DOHH2 (cell line): ENCODE data around the gene RPS27L.

ENCODE experiments used
- H3F3A ChIP-seq: fragments of 200-600 bp; sonication (generic), shearing (Covaris generic); 2 replicates; pipeline ENCODE4 v1.6.0; 2016; ENCODE audit warnings: antibody characterized with exemption, mild to moderate bottlenecking; ENCODE audit not compliant: control insufficient read depth, insufficient read depth
- H3K27ac ChIP-seq: fragments of 200-600 bp; sonication (generic); 2 replicates; pipeline ENCODE4 v1.5.1; 2014; ENCODE audit warnings: low read depth, mild to moderate bottlenecking, low read length, moderate library complexity
- H3K27me3 ChIP-seq: fragments of 200-600 bp; sonication (generic); 2 replicates; pipeline ENCODE4 v1.6.1; 2014; ENCODE audit warnings: mild to moderate bottlenecking, low read length, mixed read lengths; ENCODE audit not compliant: control insufficient read depth
- H3K36me3 ChIP-seq: fragments of 200-600 bp; sonication (generic); 2 replicates; pipeline ENCODE4 v1.6.1; 2014; ENCODE audit warnings: mild to moderate bottlenecking, low read length, moderate library complexity, mixed read lengths; ENCODE audit not compliant: control insufficient read depth
- H3K4me1 ChIP-seq: fragments of 200-600 bp; sonication (generic); 2 replicates; pipeline ENCODE4 v1.6.1; 2014; ENCODE audit warnings: mild to moderate bottlenecking, low read length, mixed read lengths; ENCODE audit not compliant: control insufficient read depth
- H3K4me2 ChIP-seq: fragments of 200-600 bp; sonication (generic); 2 replicates; pipeline ENCODE4 v1.6.0; 2014; ENCODE audit warnings: mild to moderate bottlenecking, low read length, moderate library complexity
- H3K4me3 ChIP-seq: fragments of 200-600 bp; sonication (generic); 2 replicates; pipeline ENCODE4 v1.5.1; 2014; ENCODE audit warnings: mild to moderate bottlenecking, low read length, mixed read lengths
- H3K79me2 ChIP-seq: fragments of 200-600 bp; sonication (generic); 2 replicates; pipeline ENCODE4 v1.6.1; 2014; ENCODE audit warnings: mild to moderate bottlenecking, low read length, mixed read lengths; ENCODE audit not compliant: control insufficient read depth
- H3K9me2 ChIP-seq: fragments of 200-600 bp; sonication (generic); replicated peaks from 2 replicates; pipeline ENCODE4 v1.6.1; 2014; ENCODE audit warnings: mild to moderate bottlenecking, low read length, mixed read lengths; ENCODE audit not compliant: control insufficient read depth
- H3K9me3 ChIP-seq: fragments of 200-600 bp; sonication (generic); 2 replicates; pipeline ENCODE4 v1.6.1; 2014; ENCODE audit warnings: antibody characterized with exemption, low read length, mixed read lengths; ENCODE audit not compliant: control insufficient read depth, insufficient read depth
- H4K20me1 ChIP-seq: fragments of 200-600 bp; sonication (generic); 2 replicates; pipeline ENCODE4 v1.6.0; 2014; ENCODE audit warnings: low read depth, mild to moderate bottlenecking, antibody characterized with exemption, low read length, moderate library complexity; ENCODE audit not compliant: control insufficient read depth, insufficient read depth
- EZH2phosphoT487 ChIP-seq: fragments of 200-600 bp; sonication (generic); IDR thresholded peaks from 2 replicates; pipeline ENCODE4 v1.6.1; 2017; ENCODE audit warnings: borderline replicate concordance, mild to moderate bottlenecking, antibody characterized with exemption, low read length, moderate library complexity, mixed read lengths
- TF ChIP-seq, protein P1 (sequence below): fragments of 200-600 bp; sonication (generic); IDR thresholded peaks from one replicate; pipeline ENCODE4 v1.5.1; 2014; ENCODE audit warnings: antibody characterized with exemption, mild to moderate bottlenecking, low read depth, low read length; ENCODE audit not compliant: poor library complexity, severe bottlenecking

RPS27L gene

GRCh38 chr15:63157891-63158431, 684 bp upstream of the RPS27L start:
- H3K9me3 ChIP-seq = no peaks in the 10 kb centered on the region
- H3K27ac ChIP-seq = peak overlapping the region; percentile 60
- H4K20me1 ChIP-seq = no peaks in the 10 kb centered on the region
- no peak for TF ChIP-seq EZH2phosphoT487
- TF ChIP-seq, protein P1, sequence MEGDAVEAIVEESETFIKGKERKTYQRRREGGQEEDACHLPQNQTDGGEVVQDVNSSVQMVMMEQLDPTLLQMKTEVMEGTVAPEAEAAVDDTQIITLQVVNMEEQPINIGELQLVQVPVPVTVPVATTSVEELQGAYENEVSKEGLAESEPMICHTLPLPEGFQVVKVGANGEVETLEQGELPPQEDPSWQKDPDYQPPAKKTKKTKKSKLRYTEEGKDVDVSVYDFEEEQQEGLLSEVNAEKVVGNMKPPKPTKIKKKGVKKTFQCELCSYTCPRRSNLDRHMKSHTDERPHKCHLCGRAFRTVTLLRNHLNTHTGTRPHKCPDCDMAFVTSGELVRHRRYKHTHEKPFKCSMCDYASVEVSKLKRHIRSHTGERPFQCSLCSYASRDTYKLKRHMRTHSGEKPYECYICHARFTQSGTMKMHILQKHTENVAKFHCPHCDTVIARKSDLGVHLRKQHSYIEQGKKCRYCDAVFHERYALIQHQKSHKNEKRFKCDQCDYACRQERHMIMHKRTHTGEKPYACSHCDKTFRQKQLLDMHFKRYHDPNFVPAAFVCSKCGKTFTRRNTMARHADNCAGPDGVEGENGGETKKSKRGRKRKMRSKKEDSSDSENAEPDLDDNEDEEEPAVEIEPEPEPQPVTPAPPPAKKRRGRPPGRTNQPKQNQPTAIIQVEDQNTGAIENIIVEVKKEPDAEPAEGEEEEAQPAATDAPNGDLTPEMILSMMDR = no peak
- peak overlapping the region; percentile 93 for H3K4me3 ChIP-seq
- no peaks in the 10 kb centered on the region for H3F3A ChIP-seq
- peaks cover 22% of the 10 kb centered on the region for H3K36me3 ChIP-seq
- H3K4me1 ChIP-seq = peaks cover 42% of the 10 kb centered on the region
- H3K4me2 ChIP-seq = peak overlapping the region; percentile 93
- peaks cover 19% of the 10 kb centered on the region for H3K79me2 ChIP-seq
- no peaks in the 10 kb centered on the region for H3K9me2 ChIP-seq
- no peaks in the 10 kb centered on the region for H3K27me3 ChIP-seq

GRCh38 chr15:63156755-63157117, 541 bp downstream of the RPS27L start:
- peaks cover 19% of the 10 kb centered on the region for H3K79me2 ChIP-seq
- no peaks in the 10 kb centered on the region for H3K9me2 ChIP-seq
- no peaks in the 10 kb centered on the region for H3K27me3 ChIP-seq
- peak overlapping the region; percentile 93 for H3K4me3 ChIP-seq
- H3K4me1 ChIP-seq = peaks cover 30% of the 10 kb centered on the region
- peak overlapping the region; percentile 60 for H3K27ac ChIP-seq
- no peaks in the 10 kb centered on the region for H3F3A ChIP-seq
- H4K20me1 ChIP-seq = no peaks in the 10 kb centered on the region
- no peaks in the 10 kb centered on the region for H3K9me3 ChIP-seq
- H3K4me2 ChIP-seq = peak overlapping the region; percentile 93
- TF ChIP-seq, protein P1 = no peak
- H3K36me3 ChIP-seq = peaks cover 26% of the 10 kb centered on the region

GRCh38 chr15:63156086-63156710, 1.1 kb downstream of the RPS27L start:
- Histone ChIP-seq H3K27ac (peak overlapping the region; percentile 60), H3K36me3 (peaks cover 26% of the 10 kb centered on the region), H3K79me2 (peaks cover 19% of the 10 kb centered on the region), H3F3A (no peaks in the 10 kb centered on the region), H3K4me2 (peak overlapping the region; percentile 93), H3K4me3 (peak overlapping the region; percentile 93), H4K20me1 (no peaks in the 10 kb centered on the region), H3K9me2 (no peaks in the 10 kb centered on the region), H3K27me3 (no peaks in the 10 kb centered on the region), H3K4me1 (peaks cover 24% of the 10 kb centered on the region), H3K9me3 (no peaks in the 10 kb centered on the region)
- TF ChIP-seq EZH2phosphoT487 = no peak
- TF ChIP-seq, protein P1 = no peak
